ENCODE results near the gene STAT5A. TPM values are rescaled to one million over a fixed set of nuclear protein-coding genes. Genes with fewer than 3 reads are reported as not detected.
"Not testable (repeated sequence)": the region's sequence is repeated elsewhere in the genome, so short reads cannot be mapped to it uniquely, and the experiment has no call there.

The STAT5A gene
- polyA plus RNA-seq, 1 donor (not counting 4 experiments of a cell fraction or from before 2014, with no cell fraction given), result 0.51 TPM

GRCh38 chr17:42243493-42243982 lies 44.8 kb upstream of the STAT5A start:
- Histone ChIP-seq H3K9ac (ENCODE audit: control insufficient read depth, extremely low read depth, insufficient read depth, low read length) (no peak overlapping the region), H4K20me1 (ENCODE audit: control insufficient read depth, extremely low read depth, insufficient read depth, low read length) (no peaks in the 10 kb centered on the region), H3K79me2 (ENCODE audit: control insufficient read depth, insufficient read depth, low read length) (no peaks in the 10 kb centered on the region), H3K27me3 (ENCODE audit: control insufficient read depth, extremely low read depth, insufficient read depth, low read length) (no peaks in the 10 kb centered on the region), H3K4me2 (ENCODE audit: control insufficient read depth, extremely low read depth, insufficient read depth, low read depth, low read length) (no peak overlapping the region), H3K9me1 (ENCODE audit: control insufficient read depth, extremely low read depth, insufficient read depth, low read length) (no peaks in the 10 kb centered on the region), H3K9me3 (ENCODE audit: control insufficient read depth, low read depth, low read length) (no peaks in the 10 kb centered on the region), H3K36me3 (ENCODE audit: control insufficient read depth in 2 of 2, extremely low read depth in 1 of 2, insufficient read depth in 2 of 2, low read length in 2 of 2) (no peaks in the 10 kb centered on the region), H3K27ac (ENCODE audit: control insufficient read depth, insufficient read depth, low read length) (no peak overlapping the region), H3K4me1 (ENCODE audit: control insufficient read depth, extremely low read depth, insufficient read depth, low read length) (no peaks in the 10 kb centered on the region), H3K4me3 (ENCODE audit: control insufficient read depth in 2 of 3, extremely low read depth in 1 of 3, insufficient read depth in 2 of 3, low read depth in 1 of 3, low read length in 3 of 3) (no peak overlapping the region), H2AFZ (ENCODE audit: control insufficient read depth, low read length) (no peak overlapping the region)
- TF ChIP-seq EZH2 (IDR thresholded peaks at IDR 0.05; ENCODE audit: low read length) (no peak), CTCF (optimal IDR thresholded peaks at IDR 0.05 in 1 of 3, IDR thresholded peaks at IDR 0.05 in 1 of 3, conservative IDR thresholded peaks at IDR 0.05 in 1 of 3; ENCODE audit: extremely low read depth in 1 of 3, insufficient read depth in 2 of 3, low read length in 3 of 3) (no peak)
- dilution Hi-C loops (cut with MboI; ENCODE audit: extremely low pct_ligation_motif_present, low sequenced_read_pairs), result no loop called here
- DNase-seq (ENCODE audit: low read depth, low spot score), result no peak
- no peak for FAIRE-seq

GRCh38 chr17:42244116-42244515 lies 44.2 kb upstream of the STAT5A start:
- H3K79me2 ChIP-seq (ENCODE audit: control insufficient read depth, insufficient read depth, low read length); H4K20me1 ChIP-seq (ENCODE audit: control insufficient read depth, extremely low read depth, insufficient read depth, low read length); H3K4me1 ChIP-seq (ENCODE audit: control insufficient read depth, extremely low read depth, insufficient read depth, low read length); H3K9me1 ChIP-seq (ENCODE audit: control insufficient read depth, extremely low read depth, insufficient read depth, low read length); H3K36me3 ChIP-seq (ENCODE audit: control insufficient read depth in 2 of 2, extremely low read depth in 1 of 2, insufficient read depth in 2 of 2, low read length in 2 of 2); H3K27me3 ChIP-seq (ENCODE audit: control insufficient read depth, extremely low read depth, insufficient read depth, low read length); H3K4me2 ChIP-seq (ENCODE audit: control insufficient read depth, extremely low read depth, insufficient read depth, low read depth, low read length); H3K27ac ChIP-seq (ENCODE audit: control insufficient read depth, insufficient read depth, low read length); H3K9ac ChIP-seq (ENCODE audit: control insufficient read depth, extremely low read depth, insufficient read depth, low read length); H3K9me3 ChIP-seq (ENCODE audit: control insufficient read depth, low read depth, low read length); H3K4me3 ChIP-seq (ENCODE audit: control insufficient read depth in 2 of 3, extremely low read depth in 1 of 3, insufficient read depth in 2 of 3, low read depth in 1 of 3, low read length in 3 of 3); FAIRE-seq; dilution Hi-C loops (cut with MboI; ENCODE audit: extremely low pct_ligation_motif_present, low sequenced_read_pairs); DNase-seq (ENCODE audit: low read depth, low spot score); H2AFZ ChIP-seq (ENCODE audit: control insufficient read depth, low read length): not testable (repeated sequence)

- DNase-seq (ENCODE audit: low read depth, low spot score); H3K36me3 ChIP-seq (ENCODE audit: control insufficient read depth in 2 of 2, extremely low read depth in 1 of 2, insufficient read depth in 2 of 2, low read length in 2 of 2); H3K4me3 ChIP-seq (ENCODE audit: control insufficient read depth in 2 of 3, extremely low read depth in 1 of 3, insufficient read depth in 2 of 3, low read depth in 1 of 3, low read length in 3 of 3); FAIRE-seq; H2AFZ ChIP-seq (ENCODE audit: control insufficient read depth, low read length); H3K9me1 ChIP-seq (ENCODE audit: control insufficient read depth, extremely low read depth, insufficient read depth, low read length); dilution Hi-C loops (cut with MboI; ENCODE audit: extremely low pct_ligation_motif_present, low sequenced_read_pairs); H3K9me3 ChIP-seq (ENCODE audit: control insufficient read depth, low read depth, low read length); H3K27ac ChIP-seq (ENCODE audit: control insufficient read depth, insufficient read depth, low read length); H3K4me1 ChIP-seq (ENCODE audit: control insufficient read depth, extremely low read depth, insufficient read depth, low read length); H3K4me2 ChIP-seq (ENCODE audit: control insufficient read depth, extremely low read depth, insufficient read depth, low read depth, low read length); H4K20me1 ChIP-seq (ENCODE audit: control insufficient read depth, extremely low read depth, insufficient read depth, low read length); H3K9ac ChIP-seq (ENCODE audit: control insufficient read depth, extremely low read depth, insufficient read depth, low read length); H3K79me2 ChIP-seq (ENCODE audit: control insufficient read depth, insufficient read depth, low read length); H3K27me3 ChIP-seq (ENCODE audit: control insufficient read depth, extremely low read depth, insufficient read depth, low read length): not testable (repeated sequence)
These were observed 43.1 kb upstream of the STAT5A start for GRCh38 chr17:42245183-42245582.
